ENCODE data around the gene CDYL.
"Not testable (repeated sequence)": the region's sequence is repeated elsewhere in the genome, so short reads cannot be mapped to it uniquely, and the experiment has no call there.

CDYL gene

GRCh38 chr6:4848382-4849068, 72.3 kb downstream of the CDYL start:
- no peak for DNase-seq

GRCh38 chr6:4849226-4850022, 73.2 kb downstream of the CDYL start:
- no peak for DNase-seq

- DNase-seq, result no peak
These were observed 74.8 kb downstream of the CDYL start for GRCh38 chr6:4851035-4851434.

GRCh38 chr6:4852186-4852585, 76.0 kb downstream of the CDYL start:
- DNase-seq, result not testable (repeated sequence)

- DNase-seq, result no peak
These were observed 76.7 kb downstream of the CDYL start for GRCh38 chr6:4852938-4853337.

- DNase-seq, result no peak
These were observed 77.1 kb downstream of the CDYL start for GRCh38 chr6:4853349-4853748.

GRCh38 chr6:4853782-4854511, 77.7 kb downstream of the CDYL start:
- DNase-seq, result no peak

- DNase-seq, result no peak
These were observed 80.6 kb downstream of the CDYL start for GRCh38 chr6:4856785-4857184.

GRCh38 chr6:4858194-4859015, 82.2 kb downstream of the CDYL start:
- DNase-seq, result no peak

GRCh38 chr6:4860387-4860786, 84.2 kb downstream of the CDYL start:
- no peak for DNase-seq

- no peak for DNase-seq
These were observed 85.4 kb downstream of the CDYL start for GRCh38 chr6:4861564-4861963.

- no peak for DNase-seq
These were observed 88.3 kb downstream of the CDYL start for GRCh38 chr6:4864519-4864918.

GRCh38 chr6:4865006-4865405, 88.8 kb downstream of the CDYL start:
- DNase-seq, result not testable (repeated sequence)

- DNase-seq, result no peak
These were observed 94.8 kb downstream of the CDYL start for GRCh38 chr6:4870821-4871494.

- no peak for DNase-seq
These were observed 95.6 kb downstream of the CDYL start for GRCh38 chr6:4871825-4872224.

GRCh38 chr6:4872841-4873240, 96.6 kb downstream of the CDYL start:
- no peak for DNase-seq

GRCh38 chr6:4873928-4874327, 97.7 kb downstream of the CDYL start:
- DNase-seq, result no peak

- DNase-seq, result no peak
These were observed 103.6 kb downstream of the CDYL start for GRCh38 chr6:4879741-4880275.

- no peak for DNase-seq
These were observed 104.2 kb downstream of the CDYL start for GRCh38 chr6:4880363-4880762.

GRCh38 chr6:4883298-4883697, 107.1 kb downstream of the CDYL start:
- no peak for DNase-seq

- DNase-seq, result no peak
These were observed 108.6 kb downstream of the CDYL start for GRCh38 chr6:4884646-4885340.

Data from CD4-positive, alpha-beta T cell treated with Interleukin-17A for 1 hour (primary cell).